ENCODE measurements around the gene RBM8A.

The RBM8A gene

DNA sequence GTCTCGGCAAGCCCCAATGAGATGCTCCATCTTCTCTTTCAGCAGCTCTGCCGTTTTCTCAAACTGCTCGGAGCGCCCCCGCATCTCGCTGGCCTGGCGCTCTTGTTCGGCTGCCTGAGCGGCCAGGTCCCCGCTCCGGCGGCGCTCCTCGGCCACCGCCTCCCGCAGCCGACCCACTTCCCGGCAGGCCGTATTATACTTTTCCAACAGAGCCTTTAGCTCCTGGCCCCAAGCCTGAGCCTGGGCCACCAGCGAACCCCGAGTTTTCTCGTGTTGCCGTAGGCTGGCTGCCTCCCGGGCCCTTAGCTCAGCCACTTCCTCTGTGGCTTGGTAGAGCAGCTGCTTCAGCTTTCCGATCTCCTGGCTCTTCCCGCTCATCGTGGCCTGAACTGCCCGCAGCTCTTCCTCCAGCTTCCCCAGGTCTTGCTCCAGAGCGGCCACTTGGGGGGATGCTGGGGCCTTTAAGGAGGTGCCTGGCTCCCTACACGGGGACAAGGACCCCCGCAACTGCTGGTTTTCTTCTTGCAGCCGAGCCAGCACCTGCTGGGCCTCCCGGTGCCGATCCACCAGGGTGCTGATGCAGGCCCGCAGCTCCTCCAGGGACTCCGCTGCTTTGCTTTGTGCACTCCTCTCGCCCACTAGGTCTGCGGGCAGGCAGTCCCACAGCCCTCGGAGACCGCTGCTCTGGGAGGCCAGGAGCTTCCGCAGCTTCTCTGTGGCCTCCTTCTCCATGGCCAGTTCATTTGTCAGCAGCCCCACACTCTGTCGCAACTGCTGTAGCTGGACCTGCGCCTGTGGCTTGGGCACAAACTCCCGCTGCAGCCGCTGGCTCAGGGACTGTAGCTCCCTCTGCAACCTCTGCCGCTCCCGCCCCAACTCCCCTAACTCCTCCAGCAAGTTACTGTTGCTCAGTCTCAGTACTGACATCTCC is 55.0 kb downstream of the RBM8A start:
- peak; percentile 20 for DNase-seq

All from fibroblast of skin of right quadriceps (primary cell).